WERI-Rb-1 (cell line): ENCODE results near the gene ABCA3.
A peak's percentile ranks its signal among the peaks of the same experiment; 100 is the strongest.

Experiments used
- DNase-seq: peaks from one replicate; pipeline ENCODE4 v3.0.0-alpha.2; 2020
- H3K27ac ChIP-seq: fragments of 250-450 bp; sonication (Bioruptor Pico); 2 replicates; pipeline ENCODE4 v1.5.1; 2020; ENCODE audit warnings: mild to moderate bottlenecking, moderate library complexity
- H3K27me3 ChIP-seq: fragments of 250-450 bp; sonication (Bioruptor Pico); 2 replicates; pipeline ENCODE4 v1.5.1; 2021; ENCODE audit warnings: mild to moderate bottlenecking, low read depth, moderate library complexity; ENCODE audit not compliant: insufficient read depth, severe bottlenecking
- H3K36me3 ChIP-seq: fragments of 250-450 bp; sonication (Bioruptor Pico); 2 replicates; pipeline ENCODE4 v1.5.1; 2020; ENCODE audit warnings: mild to moderate bottlenecking, moderate library complexity
- H3K4me3 ChIP-seq: 2 replicates; pipeline ENCODE4 v1.5.1; 2011; ENCODE audit warnings: low read depth, mild to moderate bottlenecking, control low read depth, low read length
- H3K9me3 ChIP-seq: fragments of 250-450 bp; sonication (Bioruptor Pico); 2 replicates; pipeline ENCODE4 v1.5.1; 2021; ENCODE audit warnings: mild to moderate bottlenecking, moderate library complexity; ENCODE audit not compliant: severe bottlenecking
- CTCF ChIP-seq: IDR thresholded peaks from 2 replicates; pipeline ENCODE4 v1.5.1; 2011; ENCODE audit warnings: low read depth, mild to moderate bottlenecking, control low read depth, inconsistent platforms, low read length

The ABCA3 gene

GRCh38 chr16:2246301-2246885 lies 94.1 kb downstream of the ABCA3 start:
- Histone ChIP-seq H3K4me3 (no peak overlapping the region), H3K27ac (no peak overlapping the region; the same call in none of the 2 replicates), H3K36me3 (peaks cover 81% of the 10 kb centered on the region), H3K9me3 (no peaks in the 10 kb centered on the region), H3K27me3 (no peaks in the 10 kb centered on the region)
- TF ChIP-seq CTCF: no peak
- no peak for DNase-seq

DNA sequence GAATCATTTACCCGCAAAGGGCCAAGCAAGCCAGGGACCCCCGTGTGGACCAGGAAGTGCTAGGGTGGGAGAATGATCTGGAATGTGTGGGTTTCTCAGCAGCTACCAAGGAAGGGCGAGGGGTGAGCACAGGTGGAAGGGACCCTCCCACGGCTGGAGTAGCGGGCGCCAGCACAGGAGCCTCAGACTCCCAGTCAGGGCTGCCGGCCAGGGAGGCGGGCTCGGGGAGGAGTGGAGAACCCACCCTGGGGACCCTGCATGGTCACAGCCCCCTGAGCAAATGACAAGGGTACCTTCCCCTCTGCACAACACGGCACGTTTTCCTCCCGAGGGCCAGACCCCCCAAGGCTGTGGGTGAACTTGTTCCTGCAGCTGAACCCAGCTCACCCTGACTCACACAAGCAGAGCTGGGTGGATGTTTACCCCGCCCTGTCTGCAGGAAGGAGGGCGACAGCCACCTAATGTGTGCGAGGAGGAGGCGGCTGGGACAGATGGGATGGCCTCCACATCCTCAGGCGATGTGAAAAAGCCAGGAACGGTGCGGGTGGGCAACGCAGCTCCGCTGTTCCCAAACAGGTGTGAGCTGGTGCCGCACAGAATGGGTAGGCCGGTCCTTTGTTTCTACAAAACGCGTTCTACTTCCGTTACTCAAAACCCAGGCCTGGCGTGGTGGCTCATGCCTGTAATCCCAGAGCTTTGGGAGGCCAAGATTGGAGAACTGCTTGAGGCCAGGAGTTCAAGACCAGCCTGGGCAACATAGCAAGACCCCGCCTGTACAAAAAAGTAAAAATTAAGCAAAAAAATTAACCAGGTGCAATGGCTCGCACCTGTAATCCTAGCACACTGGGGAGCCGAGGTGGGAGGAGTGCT lies 95.4 kb downstream of the ABCA3 start:
- TF ChIP-seq CTCF: no peak
- no peak overlapping the region for H3K4me3 ChIP-seq
- peaks cover 87% of the 10 kb centered on the region for H3K36me3 ChIP-seq
- H3K9me3 ChIP-seq: no peaks in the 10 kb centered on the region
- H3K27me3 ChIP-seq: no peaks in the 10 kb centered on the region
- no peak for DNase-seq
- peak overlapping the region; percentile 28 for H3K27ac ChIP-seq

DNA sequence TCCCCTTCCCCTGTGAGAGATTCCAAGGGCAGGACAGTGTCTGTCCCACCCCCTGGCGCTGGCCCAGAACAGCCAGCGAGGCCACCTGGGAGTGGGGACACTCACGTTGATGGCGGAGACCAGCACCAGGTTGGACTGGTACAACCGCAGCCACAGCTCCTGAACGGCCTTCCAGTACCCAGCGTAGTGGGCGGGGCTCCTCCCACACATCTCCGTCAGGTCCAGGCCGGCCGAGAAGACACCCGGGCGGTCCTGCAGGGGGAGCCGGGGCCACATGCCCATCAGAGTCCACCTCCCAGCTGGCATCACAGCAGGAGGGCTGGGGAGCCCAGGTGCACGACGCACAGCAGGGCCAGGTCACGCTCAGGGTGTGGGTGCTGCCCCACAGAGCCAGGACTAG lies 96.2 kb downstream of the ABCA3 start:
- Histone ChIP-seq H3K36me3 (peaks cover 93% of the 10 kb centered on the region), H3K27ac (peak overlapping the region; percentile 28), H3K4me3 (no peak overlapping the region), H3K27me3 (no peaks in the 10 kb centered on the region), H3K9me3 (no peaks in the 10 kb centered on the region)
- DNase-seq: peak; percentile 65
- peak; percentile 39; the same call in 1 of the 2 replicates for TF ChIP-seq CTCF

DNA sequence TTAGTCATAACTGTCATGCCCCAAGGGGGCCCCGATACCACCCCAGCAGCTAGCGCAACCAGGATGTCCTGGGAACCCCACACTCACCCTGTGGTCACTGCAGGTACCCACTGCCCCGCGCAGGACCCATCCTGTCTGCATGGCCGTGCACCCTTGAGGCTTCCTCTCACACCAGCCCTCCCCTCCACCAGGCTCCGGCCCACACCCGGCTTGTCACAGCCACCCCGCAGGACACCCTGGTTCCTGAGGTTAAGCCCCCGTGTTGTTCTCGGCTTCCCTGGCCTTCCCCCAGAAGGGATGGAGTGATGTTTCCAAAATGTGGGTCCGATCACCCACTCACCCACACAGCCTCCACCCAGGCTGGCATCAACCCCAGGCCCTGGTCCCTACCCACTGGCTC lies 96.7 kb downstream of the ABCA3 start:
- H3K36me3 ChIP-seq: peaks cover 91% of the 10 kb centered on the region
- no peak for TF ChIP-seq CTCF
- no peaks in the 10 kb centered on the region for H3K9me3 ChIP-seq
- H3K27ac ChIP-seq: no peak overlapping the region
- H3K4me3 ChIP-seq: no peak overlapping the region
- no peak for DNase-seq
- H3K27me3 ChIP-seq: no peaks in the 10 kb centered on the region

DNA sequence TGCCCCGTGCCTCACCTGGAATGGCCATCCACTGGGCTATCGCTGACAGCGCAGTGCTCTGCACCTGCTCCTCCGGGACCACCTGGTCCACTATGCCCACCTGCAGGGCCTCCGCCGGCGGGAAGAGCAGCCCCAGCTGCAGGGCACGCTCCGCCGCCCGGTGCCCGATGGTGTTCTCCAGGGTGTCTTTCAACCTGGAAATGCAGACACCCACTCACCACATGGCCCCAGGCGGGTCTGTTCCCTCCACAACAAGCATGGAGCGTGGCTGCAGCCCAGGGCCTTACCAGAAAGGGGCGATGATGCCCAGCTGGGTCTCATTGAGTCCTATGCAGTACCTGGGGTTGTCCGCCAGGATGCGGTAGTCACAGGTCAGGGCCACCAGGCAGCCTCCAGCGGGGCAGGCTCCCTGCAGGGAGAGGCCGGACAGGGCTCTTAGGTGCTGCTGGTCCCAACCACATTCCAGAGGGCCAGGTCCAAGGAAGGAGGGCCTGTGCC lies 97.4 kb downstream of the ABCA3 start:
- Histone ChIP-seq H3K9me3 (no peaks in the 10 kb centered on the region), H3K27me3 (no peaks in the 10 kb centered on the region), H3K36me3 (peaks cover 93% of the 10 kb centered on the region), H3K4me3 (no peak overlapping the region), H3K27ac (no peak overlapping the region)
- peak; percentile 31; the same call in 1 of the 2 replicates for TF ChIP-seq CTCF
- no peak for DNase-seq
